Neural crest cell (in vitro differentiated cells): ENCODE data around the gene SLC44A5. TPM values are rescaled to one million over a fixed set of nuclear protein-coding genes. Genes with fewer than 3 reads are reported as not detected.
"Not testable (repeated sequence)": the region's sequence is repeated elsewhere in the genome, so short reads cannot be mapped to it uniquely, and the experiment has no call there.

Experiments used
- DNase-seq: peaks from one replicate; pipeline ENCODE4 v3.0.0; 2021; ENCODE audit warnings: low read depth, mixed read lengths, low spot score
- H3K27ac Mint-ChIP-seq: one replicate; pipeline ENCODE4 v1.8.0; 2021; ENCODE audit warnings: mild to moderate bottlenecking, mixed read lengths; ENCODE audit not compliant: unreplicated experiment
- H3K27me3 Mint-ChIP-seq: 2 replicates; pipeline ENCODE4 v1.8.0; 2021; ENCODE audit warnings: low read depth, mild to moderate bottlenecking, mixed read lengths
- H3K36me3 Mint-ChIP-seq: 2 replicates; pipeline ENCODE4 v1.8.0; 2021; ENCODE audit warnings: low read depth, mild to moderate bottlenecking, mixed read lengths
- H3K4me1 Mint-ChIP-seq: 2 replicates; pipeline ENCODE4 v1.8.0; 2021; ENCODE audit warnings: mixed read lengths
- H3K4me3 Mint-ChIP-seq: one replicate; pipeline ENCODE4 v1.8.0; 2021; ENCODE audit warnings: mild to moderate bottlenecking, mixed read lengths
- H3K9me3 Mint-ChIP-seq: 2 replicates; pipeline ENCODE4 v1.8.0; 2021; ENCODE audit warnings: mixed read lengths
- CTCF ChIP-seq: fragments of 200-600 bp; sonication (generic); conservative IDR thresholded peaks from 2 replicates; pipeline ENCODE4 v1.5.0; 2021; ENCODE audit warnings: antibody characterized with exemption, mild to moderate bottlenecking
- long read RNA-seq: library from polyadenylated mRNA; unstranded; transcript quantifications from one replicate; pipeline ENCODE4 v2.0.0, GENCODE V29; 2020
- total RNA-seq: library from RNA; stranded (reverse); gene quantifications from 2 replicates; pipeline ENCODE4 v1.2.1, GENCODE V29; 2021

Gene SLC44A5
- total RNA-seq: 9.7 and 10.0 TPM in 2 replicates
- long read RNA-seq, partial matches to known transcripts: 2 of 12 reads
- long read RNA-seq, other reads (novel, unspliced or antisense): 10 of 12 reads

GRCh38 chr1:75611014-75611413, at the start of gene SLC44A5:
SLC44A5 (minus strand) TSS chr1:75611114; CDS start chr1:75541447, 69,667 bp downstream.
- no peak for TF ChIP-seq CTCF
- Mint-ChIP-seq H3K27ac (no peak within 1 kb of the TSS), H3K9me3 (no peaks in the 10 kb centered on the region), H3K4me1 (peaks cover 15% of the 10 kb centered on the region), H3K27me3 (peaks cover 15% of the 10 kb centered on the region), H3K36me3 (peaks cover 5% of the 10 kb centered on the region), H3K4me3 (no peak within 1 kb of the TSS)
- no peak for DNase-seq

GRCh38 chr1:75655931-75656330, 45.0 kb upstream of the SLC44A5 start:
- Mint-ChIP-seq H3K4me1 (no peaks in the 10 kb centered on the region), H3K4me3 (no peak overlapping the region), H3K27ac (no peak overlapping the region), H3K27me3 (no peaks in the 10 kb centered on the region), H3K9me3 (peaks cover 3% of the 10 kb centered on the region), H3K36me3 (peaks cover 29% of the 10 kb centered on the region)
- DNase-seq: no peak
- TF ChIP-seq CTCF: no peak

- H3K9me3 Mint-ChIP-seq, H3K27me3 Mint-ChIP-seq, H3K4me3 Mint-ChIP-seq, H3K4me1 Mint-ChIP-seq, H3K27ac Mint-ChIP-seq, DNase-seq: not testable (repeated sequence)
- peaks cover 25% of the 10 kb centered on the region for H3K36me3 Mint-ChIP-seq
Observed at GRCh38 chr1:75647183-75647582, 36.3 kb upstream of the SLC44A5 start.

GRCh38 chr1:75645153-75645552, 34.2 kb upstream of the SLC44A5 start:
- not testable (repeated sequence) for H3K4me3 Mint-ChIP-seq, H3K27ac Mint-ChIP-seq, H3K9me3 Mint-ChIP-seq, DNase-seq, H3K27me3 Mint-ChIP-seq, H3K4me1 Mint-ChIP-seq
- peaks cover 13% of the 10 kb centered on the region for H3K36me3 Mint-ChIP-seq

- no peak overlapping the region for H3K4me3 Mint-ChIP-seq
- no peaks in the 10 kb centered on the region for H3K27me3 Mint-ChIP-seq
- H3K36me3 Mint-ChIP-seq: peaks cover 13% of the 10 kb centered on the region
- H3K9me3 Mint-ChIP-seq: peaks cover 5% of the 10 kb centered on the region
- H3K27ac Mint-ChIP-seq: no peak overlapping the region
- TF ChIP-seq CTCF: no peak
- no peaks in the 10 kb centered on the region for H3K4me1 Mint-ChIP-seq
- no peak for DNase-seq
Observed at GRCh38 chr1:75643460-75643859, 32.5 kb upstream of the SLC44A5 start.

GRCh38 chr1:75641325-75641724, 30.4 kb upstream of the SLC44A5 start:
- no peak for DNase-seq
- TF ChIP-seq CTCF: no peak
- H3K4me3 Mint-ChIP-seq: no peak overlapping the region
- no peaks in the 10 kb centered on the region for H3K4me1 Mint-ChIP-seq
- H3K36me3 Mint-ChIP-seq: peaks cover 2% of the 10 kb centered on the region
- H3K27me3 Mint-ChIP-seq: no peaks in the 10 kb centered on the region
- no peak overlapping the region for H3K27ac Mint-ChIP-seq
- peaks cover 2% of the 10 kb centered on the region for H3K9me3 Mint-ChIP-seq

- no peaks in the 10 kb centered on the region for H3K4me1 Mint-ChIP-seq
- no peak overlapping the region for H3K27ac Mint-ChIP-seq
- TF ChIP-seq CTCF: no peak
- no peak for DNase-seq
- H3K36me3 Mint-ChIP-seq: no peaks in the 10 kb centered on the region
- H3K4me3 Mint-ChIP-seq: no peak overlapping the region
- no peaks in the 10 kb centered on the region for H3K27me3 Mint-ChIP-seq
- no peaks in the 10 kb centered on the region for H3K9me3 Mint-ChIP-seq
Observed at GRCh38 chr1:75640137-75640536, 29.2 kb upstream of the SLC44A5 start.
